ENCODE measurements around the gene SGMS1.
"Not testable (repeated sequence)": the region's sequence is repeated elsewhere in the genome, so short reads cannot be mapped to it uniquely, and the experiment has no call there.

The SGMS1 gene

GRCh38 chr10:50623663-50624412 is at the start of gene SGMS1:
Gene SGMS1 (minus strand): TSS chr10:50623956. CDS start chr10:50344114, 279,842 bp downstream.
- peak; percentile 74 for DNase-seq

GRCh38 chr10:50672152-50672551 is 48.4 kb upstream of the SGMS1 start:
- DNase-seq: not testable (repeated sequence)

- DNase-seq: not testable (repeated sequence)
These were observed 47.9 kb upstream of the SGMS1 start for GRCh38 chr10:50671645-50672044.

- DNase-seq: not testable (repeated sequence)
These were observed 46.2 kb upstream of the SGMS1 start for GRCh38 chr10:50669957-50670356.

- DNase-seq: not testable (repeated sequence)
These were observed 43.6 kb upstream of the SGMS1 start for GRCh38 chr10:50667353-50667752.

- DNase-seq: not testable (repeated sequence)
These were observed 38.7 kb upstream of the SGMS1 start for GRCh38 chr10:50662420-50662819.

- not testable (repeated sequence) for DNase-seq
These were observed 37.8 kb upstream of the SGMS1 start for GRCh38 chr10:50661563-50661962.

- peak; percentile 50 for DNase-seq
These were observed 36.3 kb upstream of the SGMS1 start for GRCh38 chr10:50659865-50660730.

GRCh38 chr10:50659016-50659864 is 35.5 kb upstream of the SGMS1 start:
- not testable (repeated sequence) for DNase-seq

GRCh38 chr10:50658165-50658564 is 34.4 kb upstream of the SGMS1 start:
- DNase-seq: no peak

GRCh38 chr10:50653758-50654157 is 30.0 kb upstream of the SGMS1 start:
- DNase-seq: no peak

GRCh38 chr10:50653142-50653541 is 29.4 kb upstream of the SGMS1 start:
- peak; percentile 20 for DNase-seq

GRCh38 chr10:50651808-50652207 is 28.1 kb upstream of the SGMS1 start:
- DNase-seq: no peak

GRCh38 chr10:50650481-50650880 is 26.7 kb upstream of the SGMS1 start:
- no peak for DNase-seq

GRCh38 chr10:50648935-50649227 is 25.1 kb upstream of the SGMS1 start:
- no peak for DNase-seq

GRCh38 chr10:50648089-50648934 is 24.6 kb upstream of the SGMS1 start:
- DNase-seq: no peak

- not testable (repeated sequence) for DNase-seq
These were observed 23.6 kb upstream of the SGMS1 start for GRCh38 chr10:50647350-50647749.

GRCh38 chr10:50645236-50645635 is 21.5 kb upstream of the SGMS1 start:
- no peak for DNase-seq

- DNase-seq: no peak
These were observed 17.9 kb upstream of the SGMS1 start for GRCh38 chr10:50641626-50642025.

- no peak for DNase-seq
These were observed 16.5 kb upstream of the SGMS1 start for GRCh38 chr10:50640238-50640637.

GRCh38 chr10:50636618-50637579 is 13.1 kb upstream of the SGMS1 start:
- no peak for DNase-seq
